HG03520 (cell line): ENCODE measurements around the gene RNF150.

ENCODE experiments used
- ATAC-seq: cut with Tn5 transposase; IDR thresholded peaks from one replicate; pipeline ENCODE4 v1.9.1; 2021; ENCODE audit warnings: mild to moderate bottlenecking, moderate library complexity; ENCODE audit not compliant: unreplicated experiment

The RNF150 gene

GRCh38 chr4:140869446-140869845 is 263.8 kb downstream of the RNF150 start:
- ATAC-seq, result no peak

- ATAC-seq, result no peak
Observed at GRCh38 chr4:140867356-140867755, 265.9 kb downstream of the RNF150 start.

GRCh38 chr4:140866492-140867005 is 266.7 kb downstream of the RNF150 start:
- no peak for ATAC-seq

GRCh38 chr4:140865253-140866217 is 267.7 kb downstream of the RNF150 start:
- ATAC-seq, result no peak

GRCh38 chr4:140863197-140863596 is 270.1 kb downstream of the RNF150 start:
- ATAC-seq, result no peak

GRCh38 chr4:140862177-140862442 is 271.2 kb downstream of the RNF150 start:
- ATAC-seq, result no peak

- peak; percentile 56 for ATAC-seq
Observed at GRCh38 chr4:140861359-140862176, 271.7 kb downstream of the RNF150 start.

GRCh38 chr4:140858897-140859296 is 274.4 kb downstream of the RNF150 start:
- ATAC-seq, result no peak

- no peak for ATAC-seq
Observed at GRCh38 chr4:140857111-140857510, 276.2 kb downstream of the RNF150 start.

- no peak for ATAC-seq
Observed at GRCh38 chr4:140856621-140857062, 276.6 kb downstream of the RNF150 start.

GRCh38 chr4:140854168-140854567 is 279.1 kb downstream of the RNF150 start:
- no peak for ATAC-seq

GRCh38 chr4:140851804-140852203 is 281.5 kb downstream of the RNF150 start:
- no peak for ATAC-seq

GRCh38 chr4:140851032-140851636 is 282.1 kb downstream of the RNF150 start:
- ATAC-seq, result peak; percentile 92

- ATAC-seq, result no peak
Observed at GRCh38 chr4:140849526-140849925, 283.7 kb downstream of the RNF150 start.

GRCh38 chr4:140846736-140847135 is 286.5 kb downstream of the RNF150 start:
- ATAC-seq, result no peak

GRCh38 chr4:140844061-140844460 is 289.2 kb downstream of the RNF150 start:
- ATAC-seq, result no peak

- ATAC-seq, result no peak
Observed at GRCh38 chr4:140841186-140841585, 292.1 kb downstream of the RNF150 start.

- ATAC-seq, result no peak
Observed at GRCh38 chr4:140839888-140840790, 293.1 kb downstream of the RNF150 start.

- no peak for ATAC-seq
Observed at GRCh38 chr4:140839406-140839805, 293.9 kb downstream of the RNF150 start.

GRCh38 chr4:140837736-140838135 is 295.5 kb downstream of the RNF150 start:
- ATAC-seq, result no peak
